Astrocyte (in vitro differentiated cells and primary cell): ENCODE data around the gene CCN5.

Experiments
- EZH2 ChIP-seq: IDR thresholded peaks from 2 replicates; pipeline ENCODE4 v1.6.1; 2012; ENCODE audit warnings: mild to moderate bottlenecking, low read length, inconsistent platforms; ENCODE audit not compliant: insufficient read depth
- TF ChIP-seq, protein P1 (sequence below): IDR thresholded peaks from 2 replicates; pipeline ENCODE4 v1.5.1; 2011; ENCODE audit warnings: low read depth, mild to moderate bottlenecking, inconsistent platforms, low read length, moderate library complexity; ENCODE audit not compliant: insufficient read depth

DNA sequence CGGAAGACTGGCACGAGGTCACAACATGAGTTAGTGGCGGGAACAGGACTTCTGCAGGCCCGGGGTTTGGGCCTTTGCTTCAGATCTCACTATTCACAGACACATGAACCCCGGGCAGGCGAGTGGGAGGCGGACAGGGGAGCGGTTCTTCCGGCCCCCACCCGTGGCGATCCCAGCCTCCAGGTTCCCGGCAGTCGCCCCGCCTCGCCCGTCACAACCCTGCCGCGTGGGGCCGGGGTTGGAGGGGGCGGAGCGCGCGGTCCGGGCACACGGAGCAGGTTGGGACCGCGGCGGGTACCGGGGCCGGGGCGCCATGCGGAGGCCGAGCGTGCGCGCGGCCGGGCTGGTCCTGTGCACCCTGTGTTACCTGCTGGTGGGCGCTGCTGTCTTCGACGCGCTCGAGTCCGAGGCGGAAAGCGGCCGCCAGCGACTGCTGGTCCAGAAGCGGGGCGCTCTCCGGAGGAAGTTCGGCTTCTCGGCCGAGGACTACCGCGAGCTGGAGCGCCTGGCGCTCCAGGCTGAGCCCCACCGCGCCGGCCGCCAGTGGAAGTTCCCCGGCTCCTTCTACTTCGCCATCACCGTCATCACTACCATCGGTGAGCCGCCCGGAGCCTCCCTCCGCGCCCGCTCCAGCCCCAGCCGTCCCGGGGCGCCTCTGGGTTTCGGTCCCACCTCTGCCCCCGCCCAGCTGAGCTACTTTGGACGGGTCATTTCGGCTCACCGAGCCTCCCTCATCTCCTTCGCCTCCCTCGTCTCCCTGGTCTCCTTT lies 30.6 kb downstream of the CCN5 start, which contains the start of gene KCNK15:
- TF ChIP-seq, protein P1, sequence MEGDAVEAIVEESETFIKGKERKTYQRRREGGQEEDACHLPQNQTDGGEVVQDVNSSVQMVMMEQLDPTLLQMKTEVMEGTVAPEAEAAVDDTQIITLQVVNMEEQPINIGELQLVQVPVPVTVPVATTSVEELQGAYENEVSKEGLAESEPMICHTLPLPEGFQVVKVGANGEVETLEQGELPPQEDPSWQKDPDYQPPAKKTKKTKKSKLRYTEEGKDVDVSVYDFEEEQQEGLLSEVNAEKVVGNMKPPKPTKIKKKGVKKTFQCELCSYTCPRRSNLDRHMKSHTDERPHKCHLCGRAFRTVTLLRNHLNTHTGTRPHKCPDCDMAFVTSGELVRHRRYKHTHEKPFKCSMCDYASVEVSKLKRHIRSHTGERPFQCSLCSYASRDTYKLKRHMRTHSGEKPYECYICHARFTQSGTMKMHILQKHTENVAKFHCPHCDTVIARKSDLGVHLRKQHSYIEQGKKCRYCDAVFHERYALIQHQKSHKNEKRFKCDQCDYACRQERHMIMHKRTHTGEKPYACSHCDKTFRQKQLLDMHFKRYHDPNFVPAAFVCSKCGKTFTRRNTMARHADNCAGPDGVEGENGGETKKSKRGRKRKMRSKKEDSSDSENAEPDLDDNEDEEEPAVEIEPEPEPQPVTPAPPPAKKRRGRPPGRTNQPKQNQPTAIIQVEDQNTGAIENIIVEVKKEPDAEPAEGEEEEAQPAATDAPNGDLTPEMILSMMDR: no peak
- peak; percentile 58 for TF ChIP-seq EZH2
